Cerebellar cortex (tissue), 1 donor: ENCODE measurements around the gene C1orf21.

ENCODE experiments used
- DNase-seq: peaks from one replicate; pipeline ENCODE4 v3.0.0-alpha.2; 2015; ENCODE audit warnings: low spot score

The C1orf21 gene

DNA sequence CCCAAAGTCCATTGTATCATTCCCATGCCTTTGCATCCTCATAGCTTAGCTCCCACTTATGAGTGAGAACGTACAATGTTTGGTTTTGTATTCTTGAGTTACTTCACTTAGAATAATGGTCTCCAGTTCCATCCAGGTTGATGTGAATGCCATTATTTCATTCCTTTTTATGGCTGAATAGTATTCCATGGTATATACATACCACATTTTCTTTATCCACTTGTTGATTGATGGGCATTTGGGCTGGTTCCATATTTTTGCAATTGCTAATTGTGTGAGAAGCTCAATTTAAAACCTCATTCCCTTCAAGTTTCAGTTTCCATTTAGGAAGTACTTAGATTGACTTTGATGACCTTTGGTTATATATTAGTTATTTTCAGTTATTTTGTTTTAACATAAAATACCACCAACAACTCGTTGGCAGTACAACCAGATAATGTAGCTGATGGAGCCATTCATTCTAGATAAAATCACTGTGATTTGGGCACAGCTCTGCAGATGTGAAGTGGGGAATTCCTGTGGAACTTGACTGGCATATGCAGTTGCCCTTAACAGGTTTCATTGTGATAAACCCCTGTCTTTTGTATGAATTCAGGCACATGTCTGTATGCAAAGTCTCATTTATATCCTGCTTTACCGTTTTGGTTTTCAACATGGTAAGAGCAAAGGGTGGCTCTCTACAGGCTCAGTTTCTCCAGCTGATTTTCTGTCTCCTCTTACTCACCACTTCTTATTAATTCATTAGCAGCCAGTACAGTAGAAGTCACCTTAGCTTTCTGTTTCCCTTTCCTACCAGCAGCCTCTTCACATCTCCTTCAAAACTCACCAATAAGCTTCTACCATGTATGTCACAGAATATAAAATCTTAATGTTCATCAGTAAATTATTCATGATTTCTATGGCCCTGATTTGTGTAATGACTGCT is 170.9 kb downstream of the C1orf21 start:
- DNase-seq, result no peak

DNA sequence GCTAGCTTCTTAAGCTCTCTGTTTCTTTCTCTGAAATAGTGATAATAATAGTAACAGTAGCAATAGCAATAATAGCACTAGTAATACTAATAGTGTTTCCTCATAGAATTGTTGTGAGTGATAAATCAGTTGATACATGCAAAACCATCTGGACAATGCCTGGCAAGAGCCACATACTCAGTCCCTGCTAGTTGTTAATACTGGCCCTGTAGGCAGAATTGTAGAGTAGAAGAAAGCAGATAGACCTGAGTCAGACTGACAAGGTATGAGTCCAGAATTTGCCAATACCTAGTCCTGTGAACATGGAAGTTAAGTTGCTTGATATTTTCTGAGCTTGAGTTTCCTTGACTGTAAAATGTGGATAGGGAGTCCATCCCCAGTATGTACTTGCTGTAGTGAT is 171.9 kb downstream of the C1orf21 start:
- no peak for DNase-seq

DNA sequence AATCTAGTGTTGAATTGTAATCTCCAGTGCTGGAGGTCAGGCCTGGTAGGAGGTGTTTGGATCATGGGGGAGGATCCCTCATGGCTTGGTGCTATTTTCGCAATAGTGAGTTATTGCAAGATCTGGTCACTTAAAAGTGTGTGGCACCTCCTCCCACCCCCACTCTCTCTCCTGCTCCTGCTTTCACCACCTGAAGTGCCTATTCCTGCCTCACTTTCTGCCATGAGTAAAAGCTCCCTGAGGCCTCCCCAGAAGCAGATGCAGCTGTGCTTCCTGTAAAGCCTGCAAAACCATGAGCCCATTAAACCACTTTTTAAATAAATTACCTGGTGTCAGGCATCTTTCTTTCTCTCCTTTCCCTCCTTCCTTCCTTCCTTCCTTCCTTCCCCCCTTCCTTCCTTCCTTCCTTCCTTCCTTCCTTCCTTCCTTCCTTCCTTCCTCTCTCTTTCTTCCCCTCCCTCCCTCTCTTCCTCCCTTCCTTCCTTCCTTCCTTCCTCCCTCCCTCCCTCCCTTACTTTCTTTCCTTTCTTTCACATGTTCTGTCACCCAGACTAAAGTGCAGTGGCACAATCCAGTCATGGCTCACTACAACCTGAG is 172.4 kb downstream of the C1orf21 start:
- no peak for DNase-seq

DNA sequence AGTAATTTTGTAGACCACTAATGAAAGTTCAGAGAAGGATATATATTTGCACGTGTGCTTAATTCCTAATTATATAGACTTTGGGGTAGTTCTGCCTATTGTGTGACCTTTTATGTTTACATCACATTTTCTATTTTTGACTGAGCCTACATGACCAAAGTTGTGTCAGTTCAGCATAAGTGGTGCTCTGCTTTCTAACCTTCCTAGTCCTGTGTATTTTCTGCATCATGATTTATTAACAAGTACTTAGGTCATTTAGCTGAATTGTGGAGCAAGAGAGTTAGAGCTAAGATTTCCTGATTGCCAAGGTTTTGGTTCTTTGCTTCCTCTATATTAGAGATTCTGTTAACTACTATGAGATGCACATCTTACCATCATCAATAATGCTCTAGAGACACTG is 176.0 kb downstream of the C1orf21 start:
- no peak for DNase-seq

DNA sequence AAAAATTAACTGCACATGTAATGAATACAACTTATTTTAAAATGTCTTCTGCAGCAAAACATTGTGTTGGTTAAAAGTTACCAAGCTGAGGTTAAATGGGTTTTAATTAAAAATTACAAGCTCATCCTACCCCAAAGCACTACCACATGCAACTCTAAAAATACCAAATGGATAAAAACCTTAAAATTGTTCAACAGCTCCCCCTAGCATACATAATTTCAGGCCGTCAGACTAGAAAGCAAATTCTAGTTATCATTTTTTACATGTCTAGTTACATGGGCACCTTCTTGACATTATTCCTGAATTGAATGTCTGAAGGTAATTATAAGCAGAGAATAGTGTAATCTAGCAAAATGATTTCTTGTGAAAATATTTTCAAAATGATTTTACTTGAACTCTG is 176.5 kb downstream of the C1orf21 start:
- DNase-seq, result peak; percentile 78

DNA sequence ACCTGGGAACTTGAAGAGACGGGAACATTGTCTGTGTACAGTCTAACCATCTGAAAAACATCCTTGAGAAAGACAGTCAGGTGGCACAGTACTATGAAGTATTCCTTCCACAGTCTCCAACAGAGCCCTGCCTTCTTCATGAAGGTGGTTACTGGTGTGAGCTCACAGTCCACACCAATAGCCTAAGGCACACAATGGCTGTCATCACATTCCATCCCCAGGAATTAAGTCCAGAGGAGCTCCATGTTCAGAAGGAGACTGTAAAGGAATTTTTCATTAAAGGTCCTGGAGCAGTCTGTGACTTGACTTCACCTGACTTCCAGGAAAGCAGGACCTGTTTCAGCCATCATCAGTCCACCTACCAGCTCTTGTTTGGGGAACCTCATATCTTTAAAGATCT is 180.2 kb downstream of the C1orf21 start:
- DNase-seq, result no peak

DNA sequence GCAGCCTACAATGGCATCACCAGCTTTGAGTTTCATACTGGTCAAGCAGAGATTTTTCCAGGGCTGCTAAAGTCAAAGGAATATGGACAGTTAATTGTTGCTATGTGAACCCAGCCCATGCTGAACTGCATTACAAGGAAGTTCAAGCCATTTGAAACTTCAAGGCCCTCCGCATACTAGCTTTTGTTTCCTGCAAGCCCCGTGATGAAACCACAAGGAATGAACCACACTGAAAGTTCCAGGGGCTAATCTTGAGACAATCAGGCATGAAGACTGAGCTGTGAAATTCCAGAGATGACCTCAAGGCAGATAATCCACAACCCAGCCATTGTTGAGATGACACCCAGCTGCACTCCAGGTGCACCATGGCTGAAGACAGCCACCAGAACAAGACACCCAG is 180.8 kb downstream of the C1orf21 start:
- no peak for DNase-seq

DNA sequence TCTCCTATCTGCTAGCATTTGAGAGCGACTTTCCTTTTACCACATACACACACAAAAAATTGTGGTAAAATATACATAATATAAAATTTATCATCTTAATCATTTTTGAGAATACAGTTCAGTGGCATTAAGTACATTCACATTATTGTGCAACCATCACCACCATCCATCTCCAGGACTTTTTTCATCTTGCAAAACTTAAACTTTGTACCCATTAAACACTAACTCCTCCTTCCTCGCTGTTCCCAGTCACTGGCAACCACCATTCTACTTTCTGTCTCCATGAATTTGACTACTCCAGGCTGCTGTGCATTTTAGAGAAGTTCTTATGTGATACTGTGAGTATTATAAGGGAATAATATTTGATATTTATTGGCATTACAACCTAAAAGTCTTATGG is 181.3 kb downstream of the C1orf21 start:
- no peak for DNase-seq

DNA sequence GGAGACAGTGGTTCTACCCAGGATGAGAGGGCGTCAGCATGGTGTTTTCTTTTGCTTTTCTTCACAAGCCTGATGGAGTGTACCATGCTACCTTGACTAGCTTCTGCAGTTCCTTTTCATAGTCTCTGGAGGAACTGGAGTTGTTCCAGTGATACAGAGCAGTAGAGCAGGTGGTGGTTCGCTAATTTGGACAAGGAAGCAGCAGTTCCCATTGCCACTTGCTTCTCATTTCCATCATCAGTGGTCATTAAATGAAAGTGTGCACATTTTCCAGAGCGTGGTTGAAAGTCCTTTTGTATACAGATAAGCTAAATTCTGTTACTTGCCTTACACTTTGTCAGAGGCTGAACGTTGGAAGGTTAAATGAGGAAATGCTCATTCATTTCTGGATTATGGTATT is 182.3 kb downstream of the C1orf21 start:
- DNase-seq, result peak; percentile 94

DNA sequence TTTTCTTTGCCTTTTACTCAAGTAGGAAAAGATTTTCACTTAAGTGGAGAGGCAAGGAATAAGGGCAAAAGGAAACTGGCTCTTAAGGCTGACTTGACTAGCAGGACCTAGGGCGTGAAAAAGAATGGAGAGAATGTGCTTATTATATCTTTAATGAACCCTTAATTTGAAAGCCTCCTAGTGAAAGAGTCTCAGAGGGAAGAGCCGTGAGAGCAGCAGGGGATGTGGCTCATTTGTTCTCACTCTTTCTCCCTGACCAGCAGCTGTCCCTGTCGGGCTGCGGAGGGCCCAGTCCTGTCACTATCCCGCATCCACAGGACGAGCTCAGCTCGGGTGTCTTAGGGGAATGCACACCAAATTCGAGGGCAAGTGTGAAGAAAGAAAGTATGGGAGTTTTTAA is 187.8 kb downstream of the C1orf21 start:
- DNase-seq, result no peak

DNA sequence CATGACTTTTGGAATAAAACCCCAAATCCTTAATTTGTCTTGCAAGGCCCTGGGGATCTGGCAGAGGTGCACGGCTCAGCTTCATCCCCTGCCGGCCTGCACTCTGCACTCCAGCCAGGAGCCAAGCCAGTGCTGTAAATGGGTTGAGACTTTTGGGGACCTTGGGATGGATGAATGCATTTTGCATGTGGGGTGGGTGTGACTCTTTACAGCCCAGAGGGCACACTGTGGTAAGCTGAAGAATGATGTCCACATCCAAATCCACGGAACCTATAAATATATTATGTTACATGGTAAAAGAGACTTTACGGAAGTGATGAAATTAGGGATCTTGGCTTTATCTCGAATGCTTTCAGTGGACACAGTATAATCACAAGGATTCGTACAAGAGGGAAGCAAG is 190.0 kb downstream of the C1orf21 start:
- DNase-seq, result peak; percentile 41

DNA sequence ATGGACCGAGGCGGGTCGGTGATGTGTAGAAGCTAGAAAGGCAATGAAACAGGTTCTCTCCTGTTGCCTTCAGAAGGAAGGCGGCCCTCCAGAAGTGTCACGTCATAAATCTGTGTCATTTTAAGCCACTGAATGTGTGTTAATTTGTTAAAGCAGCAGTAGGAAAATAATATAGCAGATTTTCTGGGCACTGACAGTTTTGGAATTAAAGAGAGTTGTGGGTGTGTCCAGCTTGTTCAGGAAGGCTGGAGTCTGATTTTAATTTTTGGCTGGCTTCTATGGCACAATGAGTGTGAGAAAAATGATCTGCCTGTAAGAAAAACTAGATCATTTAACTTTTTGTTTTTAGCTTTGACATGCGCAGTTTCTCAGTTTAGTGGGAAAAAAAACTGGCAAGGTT is 190.5 kb downstream of the C1orf21 start:
- peak; percentile 30 for DNase-seq

DNA sequence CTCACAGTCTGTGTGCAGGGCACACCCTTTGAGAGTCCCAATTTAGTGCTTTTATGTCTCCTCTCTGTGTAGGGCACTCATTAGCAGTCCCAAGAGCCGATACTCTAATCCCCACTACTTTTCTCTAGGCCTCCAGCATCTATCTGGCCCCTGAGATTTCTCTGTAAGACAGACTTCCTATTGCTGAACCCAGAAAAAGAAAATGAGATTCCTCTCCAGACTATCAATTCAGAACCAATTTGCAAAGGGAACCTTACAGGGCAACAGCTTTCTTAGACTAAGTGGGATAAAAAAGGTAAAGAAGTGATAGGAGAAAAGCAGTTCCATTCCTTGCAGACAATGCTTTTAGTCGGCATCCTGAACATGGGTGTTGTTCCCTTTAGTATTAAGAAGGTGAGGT is 195.6 kb downstream of the C1orf21 start:
- no peak for DNase-seq

DNA sequence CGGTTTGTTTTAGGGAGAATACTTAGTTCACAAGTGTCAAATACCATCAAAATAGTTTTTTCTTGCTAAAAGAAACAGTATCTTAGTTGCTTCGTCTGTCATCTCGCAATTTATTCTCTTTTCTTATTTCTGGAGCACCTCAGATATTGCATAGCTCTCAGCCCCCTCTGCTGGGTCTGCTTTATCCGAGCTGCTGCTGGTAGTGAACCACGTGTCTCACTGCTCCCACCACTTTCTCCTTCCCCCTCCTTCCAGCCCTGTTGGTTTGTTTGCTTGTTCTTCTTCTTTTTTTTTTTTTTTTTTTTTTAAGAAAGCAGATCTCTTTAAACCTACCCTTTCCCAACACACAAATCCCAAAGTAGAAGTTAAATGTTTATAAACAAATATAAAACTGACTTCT is 197.0 kb downstream of the C1orf21 start:
- no peak for DNase-seq

DNA sequence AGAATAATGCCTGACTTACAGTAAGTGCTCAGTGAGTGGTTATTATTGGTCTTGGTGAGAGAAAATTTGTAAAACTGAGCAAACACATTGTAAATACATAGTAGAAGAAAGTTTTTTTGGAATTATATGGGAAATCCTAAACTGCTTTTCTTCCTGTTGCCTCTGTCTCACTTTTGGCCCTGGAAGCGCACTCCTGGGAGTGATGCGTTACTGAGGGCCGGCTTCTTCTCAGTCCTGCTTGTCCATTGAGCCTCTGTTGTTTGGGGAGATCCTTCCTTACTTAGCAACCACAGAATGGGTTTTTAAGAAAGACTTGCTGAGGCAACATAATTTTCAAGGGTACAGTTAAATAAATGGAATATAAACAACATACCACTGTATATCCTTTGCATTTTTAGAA is 201.9 kb downstream of the C1orf21 start:
- no peak for DNase-seq

DNA sequence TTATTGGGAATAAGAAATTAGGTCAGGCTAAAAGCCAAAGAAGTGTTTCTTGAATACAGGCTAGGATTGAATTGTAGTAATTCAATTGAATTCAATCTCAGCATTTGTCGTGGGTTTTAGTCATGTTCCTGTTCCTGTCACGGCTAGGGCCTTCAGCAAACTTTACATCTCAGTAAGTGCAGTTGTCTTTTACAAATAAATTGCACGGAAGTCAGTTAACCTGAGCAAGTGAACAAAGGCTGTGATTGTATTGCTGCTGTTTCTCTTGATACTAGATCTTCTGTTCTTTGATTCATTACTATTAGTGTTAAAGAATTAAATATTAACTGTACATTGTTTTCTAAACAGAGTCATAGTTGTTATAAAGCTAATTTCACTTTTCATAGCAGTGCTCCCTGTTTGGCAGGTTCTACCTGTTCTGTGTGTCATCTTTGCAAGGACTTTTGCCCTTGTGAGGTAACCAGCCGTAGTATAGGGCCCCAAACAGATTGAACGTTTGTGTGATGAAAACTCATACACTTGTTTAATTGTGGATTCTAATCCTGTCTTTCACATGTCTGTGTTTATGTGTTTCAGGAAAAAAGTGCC is 203.4 kb downstream of the C1orf21 start:
- DNase-seq, result no peak

DNA sequence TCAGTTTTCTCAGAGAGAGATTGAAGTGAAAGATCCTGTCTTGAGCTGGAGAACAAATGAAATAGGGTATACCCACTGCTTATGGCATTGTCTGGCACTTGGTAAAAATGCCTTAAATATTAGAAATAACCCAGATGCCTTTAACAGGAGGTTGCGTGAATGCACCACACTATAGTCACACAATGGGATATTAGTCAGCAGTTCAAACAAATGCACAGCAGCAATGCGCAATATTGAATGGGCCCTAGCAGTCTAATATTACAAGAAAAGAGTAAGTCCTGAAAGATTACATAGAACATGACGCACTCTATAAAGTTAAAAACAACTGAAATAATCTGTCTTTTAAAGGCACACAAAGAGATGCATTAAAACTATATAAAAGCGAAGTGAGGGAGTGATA is 206.8 kb downstream of the C1orf21 start:
- DNase-seq, result no peak

DNA sequence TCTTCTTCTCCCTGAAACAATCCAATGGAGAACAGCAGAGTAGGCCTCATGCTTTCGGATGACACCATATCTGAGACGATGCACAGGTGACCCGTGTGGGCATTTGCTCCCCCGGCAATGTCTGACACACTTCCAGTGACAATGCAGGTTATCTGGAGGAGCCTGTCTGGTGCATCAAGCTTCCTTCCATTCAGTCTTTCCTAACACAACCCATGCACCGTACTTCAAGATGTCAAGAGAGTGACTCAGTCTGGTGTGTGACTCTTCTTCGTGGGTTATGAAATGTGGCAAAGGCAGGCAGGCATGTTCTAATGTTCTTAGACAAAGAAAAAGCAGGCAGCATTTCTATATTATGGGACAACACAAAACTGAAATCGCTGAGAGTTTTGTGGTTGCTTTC is 208.8 kb downstream of the C1orf21 start:
- DNase-seq, result no peak

DNA sequence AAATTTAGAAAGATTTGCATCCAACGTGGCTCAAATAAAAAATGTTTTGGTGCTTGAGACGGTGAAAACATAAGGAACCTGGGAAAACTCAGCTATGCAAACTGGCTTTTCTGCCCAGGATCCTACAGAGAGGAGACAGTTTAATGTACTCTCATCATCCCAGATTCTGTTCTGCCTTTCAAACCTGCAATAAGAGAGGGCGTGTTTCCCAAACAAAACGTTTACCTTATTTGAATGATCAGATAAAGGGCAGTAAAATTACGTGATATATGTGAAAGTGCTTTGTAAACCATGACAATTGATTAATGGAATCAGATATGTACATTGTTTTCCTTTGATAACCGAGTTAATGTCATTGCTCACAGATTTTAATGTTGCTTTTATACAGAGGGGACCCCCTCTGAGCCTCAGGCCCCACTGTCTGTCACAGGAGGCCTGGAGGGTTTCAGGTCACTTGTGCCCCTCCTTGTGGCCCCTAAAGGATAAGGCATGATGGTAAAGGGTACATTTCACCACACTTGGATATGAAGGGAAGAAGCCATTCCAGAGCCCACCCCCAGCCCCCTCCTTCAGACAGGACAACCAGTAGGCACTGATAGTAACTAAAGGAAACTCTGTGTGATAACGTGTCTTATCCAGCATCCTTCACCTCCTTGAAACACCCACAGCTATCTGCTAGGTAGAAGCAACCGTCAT is 210.3 kb downstream of the C1orf21 start:
- no peak for DNase-seq

DNA sequence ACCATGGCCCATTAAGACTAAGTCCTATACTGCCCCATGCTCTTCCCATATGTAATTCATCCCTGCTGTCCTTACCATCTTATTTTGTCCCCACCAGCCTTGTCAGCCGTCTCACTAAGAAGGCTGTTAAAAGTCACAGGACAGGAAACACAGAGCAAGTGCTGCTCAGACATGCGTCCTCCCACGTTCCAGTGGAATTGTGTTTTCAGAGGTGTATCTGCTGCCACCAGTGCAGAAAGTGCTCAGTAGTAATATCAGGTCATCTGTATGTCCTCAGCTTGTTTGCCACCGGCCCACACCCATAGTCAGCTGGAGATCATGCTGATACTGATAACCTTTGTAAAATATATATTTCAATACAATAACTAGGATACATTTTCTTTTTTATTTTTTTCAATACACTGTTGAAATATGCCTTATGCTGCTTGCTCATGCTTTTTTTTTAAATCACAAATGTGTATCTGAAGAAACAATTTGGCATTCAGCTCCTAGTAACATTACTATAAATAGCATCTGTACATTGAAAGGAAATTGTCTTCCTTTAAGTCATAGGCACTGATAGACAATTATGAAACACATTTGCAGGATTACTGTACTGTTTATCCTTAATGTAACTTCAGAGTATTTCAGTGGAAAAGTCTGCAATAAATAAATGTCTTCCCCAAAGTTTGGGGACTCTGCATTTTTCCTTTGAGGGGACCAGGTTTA is 211.0 kb downstream of the C1orf21 start:
- DNase-seq, result no peak

DNA sequence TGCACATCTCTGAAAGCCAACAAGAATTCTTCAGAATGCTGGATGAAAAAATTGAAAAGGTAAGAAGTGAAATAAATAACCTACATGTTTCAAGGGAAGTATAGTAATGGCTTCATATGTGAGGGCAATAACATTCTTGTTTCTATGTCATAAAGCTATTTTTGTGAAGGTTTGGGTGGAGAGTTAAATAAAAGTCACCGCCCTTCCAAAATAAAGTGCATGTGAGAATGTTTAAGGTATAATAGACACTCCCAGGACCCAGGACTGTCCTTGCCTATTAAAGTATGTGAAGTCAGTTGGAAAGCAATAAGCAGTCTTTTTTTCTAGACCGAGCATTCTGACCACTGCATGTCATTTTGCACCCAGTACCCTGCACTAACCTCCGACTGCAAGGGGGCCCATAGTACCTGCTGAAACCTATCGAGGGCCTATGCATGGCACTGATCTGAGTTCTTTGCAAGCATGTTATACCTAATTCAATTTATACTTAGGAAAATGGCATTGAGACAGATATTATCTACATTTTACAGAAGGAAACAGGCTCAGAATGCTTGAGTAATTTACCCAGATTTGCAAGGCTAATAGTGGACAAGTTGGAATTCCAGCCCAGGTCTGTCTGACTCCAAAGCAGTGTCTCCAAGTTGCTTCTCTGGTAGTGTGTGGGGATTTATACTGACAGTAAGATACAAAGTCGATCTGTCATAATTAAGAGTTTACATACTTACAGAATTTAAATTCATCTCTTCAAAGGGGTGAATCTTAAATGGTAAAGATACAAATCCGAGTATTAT is 211.8 kb downstream of the C1orf21 start:
- no peak for DNase-seq
